Smooth muscle cell (in vitro differentiated cells): ENCODE measurements around the gene ATXN2. TPM values are rescaled to one million over a fixed set of nuclear protein-coding genes. Genes with fewer than 3 reads are reported as not detected.
"Not testable (repeated sequence)": the region's sequence is repeated elsewhere in the genome, so short reads cannot be mapped to it uniquely, and the experiment has no call there.

Experiments
- DNase-seq: peaks from one replicate; lab custom pipeline; 2025; ENCODE audit not compliant: unreplicated experiment; lab: John Stamatoyannopoulos, UW
- H2AFZ ChIP-seq: fragments of 200-600 bp; sonication (generic); 2 replicates; pipeline ENCODE4 v1.6.0; 2016; ENCODE audit warnings: antibody characterized with exemption, low read depth, mild to moderate bottlenecking
- H3F3A ChIP-seq: fragments of 200-600 bp; sonication (generic); 2 replicates; pipeline ENCODE4 v1.6.0; 2017; ENCODE audit warnings: antibody characterized with exemption, low read depth
- H3K27ac ChIP-seq: fragments of 200-600 bp; sonication (generic); 2 replicates; pipeline ENCODE4 v1.5.1; 2016; ENCODE audit warnings: low read depth, mild to moderate bottlenecking
- H3K27me3 ChIP-seq: fragments of 200-600 bp; sonication (generic); 2 replicates; pipeline ENCODE4 v1.6.1; 2016; ENCODE audit warnings: low read depth, mild to moderate bottlenecking
- H3K36me3 ChIP-seq: fragments of 200-600 bp; sonication (generic); 2 replicates; pipeline ENCODE4 v1.5.1; 2016; ENCODE audit warnings: low read depth
- H3K4me1 ChIP-seq: fragments of 200-600 bp; sonication (generic); 2 replicates; pipeline ENCODE4 v1.5.1; 2016; ENCODE audit warnings: low read depth
- H3K4me2 ChIP-seq: fragments of 200-600 bp; sonication (generic); 2 replicates; pipeline ENCODE4 v1.6.0; 2016; ENCODE audit warnings: mild to moderate bottlenecking
- H3K4me3 ChIP-seq: fragments of 200-600 bp; sonication (generic); 2 replicates; pipeline ENCODE4 v1.5.1; 2016; ENCODE audit warnings: mild to moderate bottlenecking
- H3K79me2 ChIP-seq: fragments of 200-600 bp; sonication (generic); 2 replicates; pipeline ENCODE4 v1.6.0; 2016; ENCODE audit warnings: low read depth, mild to moderate bottlenecking
- H3K9ac ChIP-seq: fragments of 200-600 bp; sonication (generic); 2 replicates; pipeline ENCODE4 v1.6.0; 2016; ENCODE audit warnings: low read depth
- H3K9me3 ChIP-seq: fragments of 200-600 bp; sonication (generic); replicated peaks from 2 replicates; pipeline ENCODE4 v1.5.1; 2016; ENCODE audit warnings: low read depth
- H4K20me1 ChIP-seq: fragments of 200-600 bp; sonication (generic); 2 replicates; pipeline ENCODE4 v1.6.0; 2016; ENCODE audit warnings: low read depth
- CTCF ChIP-seq: fragments of 200-600 bp; sonication (generic); IDR thresholded peaks from 2 replicates; pipeline ENCODE4 v1.5.1; 2017; ENCODE audit warnings: borderline replicate concordance, mild to moderate bottlenecking, antibody characterized with exemption; ENCODE audit not compliant: insufficient read depth, poor library complexity, severe bottlenecking
- WGBS: methylation state at CpG from one replicate; pipeline ENCODE4 v1.1.7; 2016; ENCODE audit warnings: low lambda C conversion rate; 5-methylcytosine and 5-hydroxymethylcytosine counted together
- polyA plus RNA-seq: library from polyadenylated mRNA; unstranded; fragments of >200 nt; fragmentation: Nextera tagmentation; extraction: Ambion mirVana; gene quantifications from 2 replicates; pipeline ENCODE4 v1.2.1, GENCODE V29; 2016
- total RNA-seq: library from RNA; depleted of rRNA; stranded (reverse); fragments of >200 nt; gene quantifications from 2 replicates; pipeline ENCODE4 v1.2.3, GENCODE V29; 2014

Gene ATXN2
- total and polyA plus RNA-seq, 2 experiments from 2014 or later, result 29.3 to 39.6 TPM

- no peak for DNase-seq
- no peaks in the 10 kb centered on the region for H3K27me3 ChIP-seq
- H3K4me3 ChIP-seq, result no peak overlapping the region
- no peaks in the 10 kb centered on the region for H3K36me3 ChIP-seq
- H3K4me1 ChIP-seq, result peaks cover 4% of the 10 kb centered on the region
- H3F3A ChIP-seq, result no peaks in the 10 kb centered on the region
- H3K9me3 ChIP-seq, result no peaks in the 10 kb centered on the region
- peak overlapping the region; percentile 75 for H3K27ac ChIP-seq
- H3K9ac ChIP-seq, result peak overlapping the region; percentile 26
- peaks cover 35% of the 10 kb centered on the region for H4K20me1 ChIP-seq
- H3K79me2 ChIP-seq, result peaks cover 7% of the 10 kb centered on the region
- H2AFZ ChIP-seq, result no peak overlapping the region
- no peak for TF ChIP-seq CTCF
- peak overlapping the region; percentile 51 for H3K4me2 ChIP-seq
These were observed 136.8 kb downstream of the ATXN2 start for GRCh38 chr12:111462210-111462769.

- H3K9me3 ChIP-seq, H3F3A ChIP-seq, H3K36me3 ChIP-seq, H2AFZ ChIP-seq, H3K9ac ChIP-seq, H3K4me3 ChIP-seq, H3K79me2 ChIP-seq, H3K4me2 ChIP-seq, H3K27ac ChIP-seq, H3K4me1 ChIP-seq, H3K27me3 ChIP-seq, DNase-seq: not testable (repeated sequence)
- H4K20me1 ChIP-seq, result peaks cover 42% of the 10 kb centered on the region
- WGBS, result 98% methylated on average over 11 of the region's 11 CpGs
These were observed 139.0 kb downstream of the ATXN2 start for GRCh38 chr12:111460111-111460510.

DNA sequence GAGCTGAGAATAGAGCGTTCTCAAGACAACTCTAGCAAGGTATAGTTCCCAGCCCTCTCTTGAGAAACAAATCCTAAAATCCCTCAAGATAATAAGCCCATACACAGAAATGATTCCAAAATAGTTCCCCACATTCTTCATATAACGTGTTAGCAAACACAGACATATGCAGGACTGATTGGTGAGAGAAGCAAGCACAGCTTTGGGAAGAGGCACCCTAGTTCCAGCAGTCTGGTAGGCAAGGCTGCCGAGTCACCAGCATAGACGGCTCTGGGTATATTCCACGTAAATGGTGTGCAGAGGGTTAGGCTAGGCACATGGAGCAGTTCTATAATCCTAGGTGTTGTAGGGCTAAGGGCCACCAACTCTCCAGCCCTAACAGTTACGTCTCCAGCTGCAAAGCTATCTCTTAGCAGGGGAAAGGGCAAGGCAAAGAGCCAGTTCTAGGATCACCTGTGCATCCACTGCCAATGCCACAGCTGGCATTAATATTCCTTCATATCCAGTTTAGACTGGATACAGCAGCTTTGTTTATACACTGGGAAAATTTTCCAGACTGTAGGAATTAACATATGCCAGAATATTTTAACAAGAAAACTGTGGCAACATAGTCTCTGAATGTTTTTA is 140.5 kb downstream of the ATXN2 start:
- Histone ChIP-seq H4K20me1 (peaks cover 45% of the 10 kb centered on the region), H3K36me3 (no peaks in the 10 kb centered on the region), H3K9me3 (no peaks in the 10 kb centered on the region), H2AFZ (no peak overlapping the region), H3K79me2 (peaks cover 7% of the 10 kb centered on the region), H3K4me2 (no peak overlapping the region), H3K4me1 (peaks cover 4% of the 10 kb centered on the region), H3F3A (peaks cover 4% of the 10 kb centered on the region), H3K4me3 (no peak overlapping the region), H3K9ac (no peak overlapping the region), H3K27ac (peak overlapping the region; percentile 7), H3K27me3 (no peaks in the 10 kb centered on the region)
- TF ChIP-seq CTCF, result no peak
- no peak for DNase-seq
- WGBS, result 81% methylated on average over 6 of the region's 6 CpGs

- Histone ChIP-seq H3K4me2 (no peak overlapping the region), H3F3A (peaks cover 4% of the 10 kb centered on the region), H3K9ac (no peak overlapping the region), H3K4me3 (no peak overlapping the region), H3K4me1 (peaks cover 4% of the 10 kb centered on the region), H3K36me3 (no peaks in the 10 kb centered on the region), H3K27ac (no peak overlapping the region), H3K79me2 (peaks cover 7% of the 10 kb centered on the region), H2AFZ (no peak overlapping the region), H4K20me1 (peaks cover 34% of the 10 kb centered on the region), H3K27me3 (no peaks in the 10 kb centered on the region), H3K9me3 (no peaks in the 10 kb centered on the region)
- WGBS, result 95% methylated on average over 3 of the region's 3 CpGs
- DNase-seq, result no peak
- no peak for TF ChIP-seq CTCF
These were observed 141.5 kb downstream of the ATXN2 start for GRCh38 chr12:111457577-111457976.
